GM23248 (cell line): ENCODE measurements around the gene MAPK8IP3. TPM values are rescaled to one million over a fixed set of nuclear protein-coding genes. Genes with fewer than 3 reads are reported as not detected.

Experiments
- DNase-seq: peaks from one replicate; pipeline ENCODE4 v3.0.0-alpha.2; 2015
- H2AFZ ChIP-seq: fragments of 200-600 bp; sonication (generic); 2 replicates; pipeline ENCODE4 v1.6.1; 2016; ENCODE audit warnings: antibody characterized with exemption
- H3F3A ChIP-seq: fragments of 200-600 bp; sonication (generic); 2 replicates; pipeline ENCODE4 v1.6.1; 2016; ENCODE audit warnings: mild to moderate bottlenecking, antibody characterized with exemption, mixed run types; ENCODE audit not compliant: insufficient read depth
- H3K27ac ChIP-seq: fragments of 200-600 bp; sonication (generic); 2 replicates; pipeline ENCODE4 v1.5.1; 2016; ENCODE audit warnings: mild to moderate bottlenecking
- H3K27me3 ChIP-seq: fragments of 200-600 bp; sonication (generic); replicated peaks from 2 replicates; pipeline ENCODE4 v1.6.1; 2016; ENCODE audit warnings: mild to moderate bottlenecking; ENCODE audit not compliant: insufficient read depth
- H3K36me3 ChIP-seq: fragments of 200-600 bp; sonication (generic); 2 replicates; pipeline ENCODE4 v1.6.1; 2016; ENCODE audit warnings: low read depth, mild to moderate bottlenecking
- H3K4me1 ChIP-seq: fragments of 200-600 bp; sonication (generic); 2 replicates; pipeline ENCODE4 v1.6.1; 2016; ENCODE audit warnings: mild to moderate bottlenecking; ENCODE audit not compliant: insufficient read depth
- H3K4me2 ChIP-seq: fragments of 200-600 bp; sonication (generic); one replicate; pipeline ENCODE4 v1.6.1; 2016; ENCODE audit warnings: mild to moderate bottlenecking; ENCODE audit not compliant: unreplicated experiment
- H3K4me3 ChIP-seq: fragments of 200-600 bp; sonication (generic); 2 replicates; pipeline ENCODE4 v1.5.1; 2016; ENCODE audit warnings: mild to moderate bottlenecking
- H3K79me2 ChIP-seq: fragments of 200-600 bp; sonication (generic); 2 replicates; pipeline ENCODE4 v1.6.1; 2016; ENCODE audit warnings: mild to moderate bottlenecking; ENCODE audit not compliant: insufficient read depth
- H3K9ac ChIP-seq: fragments of 200-600 bp; sonication (generic); 2 replicates; pipeline ENCODE4 v1.6.1; 2016; ENCODE audit warnings: mild to moderate bottlenecking
- H3K9me2 ChIP-seq: fragments of 200-600 bp; sonication (generic); 2 replicates; pipeline ENCODE4 v1.6.1; 2016; ENCODE audit warnings: mixed run types, mild to moderate bottlenecking, moderate library complexity; ENCODE audit not compliant: insufficient read depth
- H3K9me3 ChIP-seq: fragments of 200-600 bp; sonication (generic); one replicate; pipeline ENCODE4 v1.6.1; 2017; ENCODE audit warnings: low read depth
- H4K20me1 ChIP-seq: fragments of 200-600 bp; sonication (generic); 2 replicates; pipeline ENCODE4 v1.6.0; 2016; ENCODE audit not compliant: insufficient read depth
- EZH2 ChIP-seq: fragments of 200-600 bp; sonication (generic); IDR thresholded peaks from 2 replicates; pipeline ENCODE4 v1.6.1; 2018; ENCODE audit warnings: antibody characterized with exemption, mild to moderate bottlenecking; ENCODE audit not compliant: insufficient read depth, poor library complexity, severe bottlenecking
- EZH2phosphoT487 ChIP-seq: fragments of 200-600 bp; sonication (generic); IDR thresholded peaks from 2 replicates; pipeline ENCODE4 v1.6.1; 2018; ENCODE audit warnings: antibody characterized with exemption, moderate library complexity, mild to moderate bottlenecking, low read depth; ENCODE audit not compliant: insufficient read depth
- WGBS, 2 experiments: methylation state at CpG; one replicate each; pipeline ENCODE4 v1.1.6; 2015 to 2017; ENCODE audit warnings: low lambda C conversion rate in 2 of 2, low coverage in 1 of 2; ENCODE audit errors: missing lambda C conversion rate in 2 of 2; 5-methylcytosine and 5-hydroxymethylcytosine counted together
- in situ Hi-C: fragments of 300-500 bp; cut with MboI; formaldehyde crosslinking; loops from 2 replicates; pipeline ENCODE4 v1.15.0; 2020
- polyA plus RNA-seq: library from polyadenylated mRNA; unstranded; fragments of >200 nt; fragmentation: Nextera tagmentation; extraction: Ambion mirVana; gene quantifications from 2 replicates; pipeline ENCODE4 v1.2.1, GENCODE V29; 2016
- total RNA-seq: library from RNA; depleted of rRNA; stranded (reverse); fragments of >200 nt; shearing (Covaris generic); gene quantifications from 2 replicates; pipeline ENCODE4 v1.2.3, GENCODE V29; 2014

The MAPK8IP3 gene
- total and polyA plus RNA-seq, 2 experiments from 2014 or later: 10.0 to 28.3 TPM

GRCh38 chr16:1766701-1767100, 60.7 kb downstream of the MAPK8IP3 start:
- Histone ChIP-seq H2AFZ (no peak overlapping the region), H3K4me3 (no peak overlapping the region), H3K79me2 (no peaks in the 10 kb centered on the region), H3K27ac (no peak overlapping the region), H3K4me1 (peaks cover 4% of the 10 kb centered on the region; the same call in 1 of the 2 replicates), H3K27me3 (no peaks in the 10 kb centered on the region), H3F3A (peaks cover 7% of the 10 kb centered on the region; the same call in 1 of the 2 replicates), H3K4me2 (no peak overlapping the region), H3K9me3 (no peaks in the 10 kb centered on the region), H4K20me1 (no peaks in the 10 kb centered on the region), H3K9ac (no peak overlapping the region), H3K36me3 (no peaks in the 10 kb centered on the region), H3K9me2 (no peaks in the 10 kb centered on the region)
- DNase-seq: no peak
- TF ChIP-seq EZH2 (no peak), EZH2phosphoT487 (no peak)
- 68 to 80% methylated on average over 5 to 18 of the region's 18 CpGs for WGBS, 2 experiments
- in situ Hi-C loops: no loop called here

- 92 to 94% methylated on average over 36 to 42 of the region's 42 CpGs for WGBS, 2 experiments
- Histone ChIP-seq H3K9ac (no peak overlapping the region), H3K4me2 (no peak overlapping the region), H3K4me3 (no peak overlapping the region), H3K9me2 (no peaks in the 10 kb centered on the region), H3K79me2 (peaks cover 6% of the 10 kb centered on the region), H2AFZ (no peak overlapping the region), H3K27ac (no peak overlapping the region), H3K4me1 (peaks cover 4% of the 10 kb centered on the region; the same call in 1 of the 2 replicates), H3K27me3 (no peaks in the 10 kb centered on the region), H3K36me3 (no peaks in the 10 kb centered on the region), H3F3A (peaks cover 11% of the 10 kb centered on the region; the same call in 1 of the 2 replicates), H4K20me1 (no peaks in the 10 kb centered on the region), H3K9me3 (no peaks in the 10 kb centered on the region)
- DNase-seq: no peak
- in situ Hi-C loops: no loop called here
- no peak for TF ChIP-seq EZH2phosphoT487
These were observed 61.4 kb downstream of the MAPK8IP3 start for GRCh38 chr16:1767116-1767994.

- WGBS, 2 experiments: 88 to 92% methylated on average over 35 to 41 of the region's 41 CpGs
- H3K9me2 ChIP-seq: no peaks in the 10 kb centered on the region
- in situ Hi-C loops: no loop called here
- H2AFZ ChIP-seq: no peak overlapping the region
- no peak overlapping the region for H3K4me3 ChIP-seq
- H3K27me3 ChIP-seq: no peaks in the 10 kb centered on the region
- H3K27ac ChIP-seq: no peak overlapping the region
- TF ChIP-seq EZH2 (no peak), EZH2phosphoT487 (no peak)
- no peak for DNase-seq
- peaks cover 11% of the 10 kb centered on the region; the same call in 1 of the 2 replicates for H3F3A ChIP-seq
- no peak overlapping the region for H3K4me2 ChIP-seq
- peaks cover 10% of the 10 kb centered on the region for H3K79me2 ChIP-seq
- no peaks in the 10 kb centered on the region for H3K9me3 ChIP-seq
- H3K4me1 ChIP-seq: peaks cover 4% of the 10 kb centered on the region; the same call in 1 of the 2 replicates
- no peaks in the 10 kb centered on the region for H4K20me1 ChIP-seq
- H3K36me3 ChIP-seq: no peaks in the 10 kb centered on the region
- H3K9ac ChIP-seq: no peak overlapping the region
These were observed 62.2 kb downstream of the MAPK8IP3 start for GRCh38 chr16:1768061-1768766.

GRCh38 chr16:1768767-1769401, 62.9 kb downstream of the MAPK8IP3 start:
- Histone ChIP-seq H3K9me3 (no peaks in the 10 kb centered on the region), H3K27me3 (no peaks in the 10 kb centered on the region), H4K20me1 (no peaks in the 10 kb centered on the region), H3K9ac (no peak overlapping the region), H2AFZ (no peak overlapping the region), H3K4me2 (no peak overlapping the region), H3K9me2 (no peaks in the 10 kb centered on the region), H3K27ac (no peak overlapping the region), H3F3A (peaks cover 11% of the 10 kb centered on the region; the same call in 1 of the 2 replicates), H3K79me2 (peaks cover 12% of the 10 kb centered on the region), H3K4me3 (no peak overlapping the region), H3K36me3 (no peaks in the 10 kb centered on the region), H3K4me1 (peaks cover 4% of the 10 kb centered on the region; the same call in 1 of the 2 replicates)
- in situ Hi-C loops: no loop called here
- TF ChIP-seq EZH2phosphoT487: no peak
- TF ChIP-seq EZH2: no peak
- WGBS, 2 experiments: 78 to 79% methylated on average over 16 to 26 of the region's 26 CpGs
- DNase-seq: no peak
